HG03354 (cell line): Measurements from ENCODE around the gene LRRC23.
"Not testable (repeated sequence)": the region's sequence is repeated elsewhere in the genome, so short reads cannot be mapped to it uniquely, and the experiment has no call there.

Experiments
- ATAC-seq: cut with Tn5 transposase; IDR thresholded peaks from one replicate; pipeline ENCODE4 v1.9.1; 2021; ENCODE audit warnings: mild to moderate bottlenecking; ENCODE audit not compliant: unreplicated experiment, poor library complexity, severe bottlenecking

Gene LRRC23

DNA sequence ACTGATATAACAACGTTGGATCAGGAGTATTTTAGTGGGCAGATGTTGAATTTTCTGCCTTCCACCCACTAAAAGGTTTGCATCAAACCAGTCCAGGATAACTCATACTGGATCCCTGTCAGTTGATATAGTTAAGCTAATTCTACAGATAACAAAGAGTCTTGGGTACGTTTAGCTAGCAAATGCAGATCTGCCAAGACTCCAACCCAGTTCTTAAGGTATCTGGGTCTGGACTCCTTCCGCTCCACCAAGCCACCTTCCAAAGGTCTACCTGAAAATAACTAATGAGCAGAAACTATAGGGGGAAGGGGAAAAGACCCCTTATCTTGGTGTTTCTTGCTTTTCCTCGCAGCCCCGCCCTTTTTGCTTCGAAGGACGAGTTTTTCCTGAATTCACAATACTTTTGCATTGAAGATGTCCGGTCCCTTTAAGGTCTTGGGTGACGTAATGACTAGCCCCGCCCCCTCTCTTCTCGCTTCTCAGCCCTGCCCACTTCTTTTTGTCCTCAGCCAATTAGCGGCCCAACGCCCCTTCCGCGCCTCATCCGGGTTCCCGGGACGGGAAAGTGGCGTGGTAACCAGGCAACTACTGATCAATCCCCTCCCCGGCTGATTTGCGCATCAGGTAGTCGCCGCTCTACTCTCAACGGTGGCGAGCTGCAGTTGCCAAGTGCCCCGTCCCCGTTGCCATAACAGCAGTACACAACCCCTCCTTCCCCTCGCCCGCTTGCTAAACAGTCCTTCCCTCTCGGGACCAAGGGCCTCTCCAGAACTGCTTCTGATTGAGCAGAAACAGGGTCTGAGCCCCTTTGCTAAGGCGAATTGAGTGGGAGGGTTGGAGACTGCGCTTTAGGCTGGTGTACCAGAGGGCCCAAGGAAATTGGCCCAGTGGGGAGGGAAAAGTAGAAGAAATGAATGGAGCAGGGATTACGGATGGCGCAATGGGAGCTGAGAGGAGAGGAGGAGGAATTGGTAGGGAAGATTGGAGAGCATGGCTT, at the start of gene LRRC23:
LRRC23 (plus strand) TSS at position 543 of the 997 bp plus-strand sequence. CDS start 812 bp downstream, outside the sequence.
- peak; percentile 96 for ATAC-seq

DNA sequence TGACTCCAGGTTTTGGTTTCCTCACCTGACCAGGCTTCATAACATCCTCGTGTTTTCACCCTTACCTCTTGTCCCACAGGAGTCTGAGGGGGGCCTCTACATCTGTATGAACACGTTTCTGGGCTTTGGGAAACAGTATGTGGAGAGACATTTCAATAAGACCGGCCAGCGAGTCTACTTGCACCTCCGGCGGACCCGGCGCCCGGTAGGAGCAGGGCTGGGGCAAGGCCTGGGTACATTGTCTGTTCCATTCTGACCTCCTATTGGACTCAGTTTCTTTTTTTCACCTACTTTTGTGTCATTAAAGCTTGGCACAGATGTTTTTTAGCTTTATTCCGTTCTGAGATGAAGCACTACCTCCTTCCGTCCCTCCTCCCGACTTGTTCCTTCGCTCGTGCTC, 49.3 kb upstream of the LRRC23 start:
- no peak for ATAC-seq

DNA sequence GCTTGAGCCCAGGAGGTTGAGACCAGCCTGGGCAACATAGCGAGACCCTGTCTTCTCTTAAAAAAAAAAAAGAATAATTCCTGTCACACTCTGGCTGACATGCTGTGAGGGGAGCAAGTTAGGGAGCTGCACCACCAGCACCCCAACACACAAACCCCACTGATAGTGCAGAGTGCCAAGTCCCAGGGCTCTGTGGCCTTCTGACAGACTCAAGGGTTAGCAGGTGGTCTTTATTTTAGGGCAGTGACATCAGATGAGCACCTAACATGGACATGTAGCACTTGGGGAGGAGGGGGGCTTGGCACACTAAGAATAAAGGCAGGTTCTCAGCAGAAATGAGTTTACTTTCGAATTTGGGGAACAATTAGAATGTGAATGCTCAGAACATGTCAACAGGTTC, 45.8 kb upstream of the LRRC23 start:
- no peak for ATAC-seq

DNA sequence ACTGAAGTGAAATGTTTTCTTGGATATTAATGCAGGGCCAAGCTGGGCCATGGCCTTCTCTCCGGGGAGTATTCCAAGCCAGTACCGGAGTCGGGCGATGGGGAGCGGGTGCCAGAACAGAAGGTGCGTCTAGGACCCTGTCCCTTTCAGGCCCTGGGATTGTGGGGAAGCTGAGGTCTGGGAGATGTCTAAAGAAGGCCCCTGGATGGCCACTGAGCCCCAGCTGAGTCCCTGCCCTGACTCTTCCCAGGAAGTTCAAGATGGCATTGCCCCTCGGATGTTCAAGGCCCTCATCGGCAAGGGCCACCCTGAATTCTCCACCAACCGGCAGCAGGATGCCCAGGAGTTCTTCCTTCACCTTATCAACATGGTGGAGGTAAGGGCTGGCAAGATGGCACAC, 44.5 kb upstream of the LRRC23 start:
- ATAC-seq: no peak

GRCh38 chr12:6860942-6861341, 43.7 kb upstream of the LRRC23 start:
- ATAC-seq: no peak

DNA sequence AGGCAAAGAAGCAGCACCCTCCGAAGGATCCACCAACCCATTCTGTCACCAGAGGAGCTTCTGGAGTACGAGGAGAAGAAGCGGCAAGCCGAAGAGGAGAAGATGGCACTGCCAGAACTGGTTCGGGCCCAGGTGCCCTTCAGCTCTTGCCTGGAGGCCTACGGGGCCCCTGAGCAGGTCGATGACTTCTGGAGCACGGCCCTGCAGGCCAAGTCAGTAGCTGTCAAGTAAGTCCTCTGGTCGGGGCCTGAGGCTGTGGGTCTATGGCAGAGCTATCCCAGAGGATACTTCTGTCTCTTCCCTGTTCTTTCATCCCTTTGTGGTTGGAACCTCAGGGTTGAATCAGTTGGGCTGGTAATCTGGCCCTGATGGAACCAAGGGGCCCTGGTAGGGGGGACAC, 43.2 kb upstream of the LRRC23 start:
- no peak for ATAC-seq

DNA sequence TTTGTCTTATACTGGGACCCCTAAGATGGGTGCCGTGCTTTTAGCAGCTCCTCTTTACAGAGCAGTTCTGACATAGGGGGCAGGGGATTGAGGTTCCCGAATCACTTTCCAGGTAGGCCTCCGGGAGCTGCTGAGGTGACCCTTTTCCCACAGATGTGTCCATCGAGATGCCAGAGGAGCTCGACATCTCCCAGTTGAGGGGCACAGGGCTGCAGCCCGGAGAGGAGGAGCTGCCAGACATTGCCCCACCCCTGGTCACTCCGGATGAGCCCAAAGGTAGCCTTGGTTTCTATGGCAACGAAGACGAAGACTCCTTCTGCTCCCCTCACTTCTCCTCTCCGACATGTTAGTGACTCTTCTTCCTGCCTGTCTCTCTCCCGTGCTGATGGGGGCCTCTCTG, 41.6 kb upstream of the LRRC23 start:
- ATAC-seq: no peak

DNA sequence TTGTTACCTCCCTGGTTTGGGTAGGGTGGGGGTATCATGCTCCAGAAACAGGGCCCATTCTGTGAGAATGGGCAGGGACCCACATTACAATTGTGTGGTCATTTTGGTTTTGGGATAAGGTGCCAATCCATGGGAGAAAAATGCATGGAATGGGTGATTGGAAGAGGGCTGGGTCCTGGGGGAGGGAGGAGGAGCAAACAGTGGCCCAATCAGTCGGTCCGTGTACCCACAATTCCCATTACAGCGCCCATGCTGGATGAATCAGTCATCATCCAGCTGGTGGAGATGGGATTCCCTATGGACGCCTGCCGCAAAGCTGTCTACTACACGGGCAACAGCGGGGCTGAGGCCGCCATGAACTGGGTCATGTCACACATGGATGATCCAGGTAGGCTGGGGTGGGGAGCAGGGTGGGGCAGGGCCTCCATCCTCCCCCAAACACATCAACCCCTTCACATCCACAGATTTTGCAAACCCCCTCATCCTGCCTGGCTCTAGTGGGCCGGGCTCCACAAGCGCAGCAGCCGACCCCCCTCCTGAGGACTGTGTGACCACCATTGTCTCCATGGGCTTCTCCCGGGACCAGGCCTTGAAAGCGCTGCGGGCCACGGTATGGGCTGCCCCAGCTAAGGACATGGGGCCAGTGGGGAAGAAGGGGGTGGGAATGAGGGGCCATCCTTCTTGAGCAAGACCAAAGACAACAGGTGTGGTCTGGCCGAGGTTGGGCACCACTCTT, 40.9 kb upstream of the LRRC23 start:
- ATAC-seq: no peak

DNA sequence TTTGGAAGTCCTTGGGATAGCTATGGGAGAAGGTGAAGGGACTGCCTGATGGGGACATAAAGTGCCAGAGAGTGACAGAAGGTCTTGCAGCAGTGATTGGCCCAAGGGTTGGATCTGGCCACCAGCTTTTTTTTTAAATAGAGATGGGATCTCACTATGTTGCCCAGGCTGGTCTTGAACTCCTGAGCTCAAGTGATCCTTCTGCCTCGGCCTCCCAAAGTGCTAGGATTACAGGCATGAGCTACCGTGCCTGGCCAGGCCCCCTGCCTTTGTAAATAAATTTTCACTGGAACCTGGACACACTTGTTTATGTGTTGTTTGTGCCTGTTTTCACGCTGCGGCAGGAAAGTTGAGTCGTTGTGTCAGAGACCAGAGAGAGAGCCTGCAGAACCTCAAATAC, 39.3 kb upstream of the LRRC23 start:
- not testable (repeated sequence) for ATAC-seq

GRCh38 chr12:6866163-6866919, 38.3 kb upstream of the LRRC23 start:
- no peak for ATAC-seq

DNA sequence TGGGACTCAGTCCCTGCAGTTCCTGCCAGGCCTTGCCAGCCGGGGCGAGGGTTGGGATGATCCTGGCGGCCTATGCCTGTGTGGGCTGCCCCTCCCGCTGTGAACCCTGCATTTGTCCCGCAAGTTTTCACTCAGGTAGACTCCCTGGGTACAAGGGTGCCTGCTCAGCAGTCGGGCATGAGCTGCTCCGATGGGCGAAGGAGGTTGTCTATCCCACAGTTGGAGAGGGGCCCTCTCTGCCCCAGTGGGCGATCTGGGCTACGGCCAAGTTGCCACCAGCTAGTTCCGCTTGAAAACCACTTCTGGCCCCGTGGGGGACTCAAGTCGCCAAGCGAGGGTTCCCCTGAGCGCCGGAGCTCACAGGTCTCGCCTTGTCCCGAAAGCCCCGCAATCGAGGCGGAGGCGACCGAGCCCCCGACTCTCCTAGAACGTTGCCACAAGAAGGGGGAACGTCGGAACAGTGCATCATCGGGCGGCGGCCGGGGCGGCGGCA, 37.7 kb upstream of the LRRC23 start:
- ATAC-seq: peak; percentile 15

DNA sequence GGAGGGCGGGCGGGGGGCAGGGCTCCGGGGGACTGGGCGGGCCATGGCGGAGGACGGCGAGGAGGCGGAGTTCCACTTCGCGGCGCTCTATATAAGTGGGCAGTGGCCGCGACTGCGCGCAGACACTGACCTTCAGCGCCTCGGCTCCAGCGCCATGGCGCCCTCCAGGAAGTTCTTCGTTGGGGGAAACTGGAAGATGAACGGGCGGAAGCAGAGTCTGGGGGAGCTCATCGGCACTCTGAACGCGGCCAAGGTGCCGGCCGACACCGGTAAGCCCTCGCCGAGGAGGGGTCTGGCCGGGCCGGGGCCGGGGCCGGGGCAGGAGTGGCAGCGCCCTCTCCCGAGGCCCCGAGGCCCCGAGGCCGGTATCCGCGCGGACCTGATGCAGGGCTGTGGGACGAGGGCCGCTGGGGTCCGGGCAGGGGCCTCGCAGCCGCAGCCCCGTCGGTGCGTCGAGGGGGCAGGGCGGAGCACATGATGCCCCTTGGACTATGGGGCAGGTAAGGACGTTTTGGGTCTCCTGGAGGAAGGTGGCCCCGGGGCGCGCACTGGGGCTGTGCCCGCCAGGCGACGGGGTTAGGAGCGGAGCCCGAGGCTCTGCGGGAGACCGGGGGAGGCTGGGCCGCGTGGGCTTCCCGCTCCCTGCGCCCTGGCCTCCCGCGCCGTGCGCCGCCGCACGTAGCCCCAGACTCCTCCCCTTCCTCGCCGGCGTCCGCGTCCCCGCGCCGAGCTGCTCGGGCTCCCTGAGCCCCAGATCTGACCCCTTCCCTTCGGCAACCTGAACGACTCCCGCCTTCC, 37.0 kb upstream of the LRRC23 start, which contains the start of gene TPI1:
TPI1 (plus strand) TSS at position 119 of the 798 bp plus-strand sequence; CDS start at position 155, 36 bp downstream.
- ATAC-seq: peak; percentile 66

GRCh38 chr12:6868211-6869048, 36.2 kb upstream of the LRRC23 start:
- ATAC-seq: no peak

GRCh38 chr12:6869049-6870021, 35.3 kb upstream of the LRRC23 start:
- ATAC-seq: no peak

- not testable (repeated sequence) for ATAC-seq
Observed at GRCh38 chr12:6870304-6870703, 34.3 kb upstream of the LRRC23 start.

DNA sequence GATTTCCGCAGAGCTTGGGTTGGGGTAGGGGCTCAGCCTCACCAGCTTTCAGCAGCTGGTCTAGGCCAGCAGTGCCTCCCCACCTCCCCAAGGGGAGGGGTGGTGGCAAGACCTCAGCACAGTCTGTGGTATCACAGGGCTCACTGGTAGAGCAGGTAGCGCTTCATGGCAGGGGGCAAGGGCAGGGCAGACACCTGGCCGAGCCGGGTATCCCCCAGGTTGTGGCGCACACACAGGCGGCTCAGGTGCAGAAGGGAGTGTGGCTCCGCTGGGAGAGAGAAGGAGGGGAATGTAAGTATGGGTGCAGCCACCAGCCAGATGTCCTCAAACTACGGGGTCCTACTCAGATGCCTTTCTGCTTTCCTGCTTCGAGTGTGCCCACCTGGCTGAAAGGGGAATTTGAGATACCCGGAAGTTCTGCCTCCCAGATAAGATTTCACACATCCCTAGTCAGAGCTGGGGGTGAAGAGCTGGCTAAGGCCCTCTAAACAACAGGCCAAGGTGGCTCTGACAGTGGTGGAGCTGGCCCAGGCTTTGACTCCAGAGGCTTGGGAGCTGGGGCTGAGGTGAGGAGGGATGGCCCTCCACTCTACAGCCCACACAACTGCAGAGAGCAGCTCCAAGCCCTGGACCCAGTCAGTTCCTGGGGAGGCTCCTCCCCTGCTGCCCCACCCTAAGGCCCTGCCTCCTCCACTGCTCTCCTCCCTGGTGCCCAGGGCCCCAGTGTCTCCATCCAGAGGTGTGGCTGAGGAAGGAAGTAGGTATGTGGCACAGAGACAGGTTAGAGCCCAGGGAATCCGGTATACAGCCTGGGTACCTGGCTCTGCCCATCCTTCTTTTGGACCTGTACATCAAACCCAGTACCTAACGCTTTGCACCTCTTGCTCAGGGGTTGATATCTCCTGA, 33.3 kb upstream of the LRRC23 start:
- ATAC-seq: no peak
